Testis (tissue), 3 donors: ENCODE results near the gene HORMAD2. TPM values are rescaled to one million over a fixed set of nuclear protein-coding genes. Genes with fewer than 3 reads are reported as not detected.

ENCODE experiments used
- DNase-seq: peaks from one replicate; pipeline ENCODE4 v3.0.0-alpha.2; 2019
- H3K27ac ChIP-seq, 2 donors: fragments of 200-600 bp; sonication (generic); one replicate each; pipeline ENCODE4 v1.5.1; 2019
- H3K27me3 ChIP-seq: fragments of 200-600 bp; sonication (generic); one replicate; pipeline ENCODE4 v1.5.1; 2019
- H3K36me3 ChIP-seq: fragments of 200-600 bp; sonication (generic); one replicate; pipeline ENCODE4 v1.5.1; 2017; ENCODE audit warnings: low read depth; ENCODE audit errors: missing control alignments
- H3K4me1 ChIP-seq: fragments of 200-600 bp; sonication (generic); one replicate; pipeline ENCODE4 v1.5.1; 2019
- H3K4me3 ChIP-seq, 2 donors: fragments of 200-600 bp; sonication (generic); one replicate each; pipeline ENCODE4 v1.5.1; 2017 to 2019
- H3K9me3 ChIP-seq: fragments of 200-600 bp; sonication (generic); one replicate; pipeline ENCODE4 v1.5.1; 2017
- CTCF ChIP-seq, 3 experiments: fragments of 450-650 bp in 2 of 3; fragments of 200-600 bp in 1 of 3; sonication (generic) in 1 of 3; IDR thresholded peaks; one replicate each; pipeline ENCODE4 v1.5.1; 2016 to 2019; ENCODE audit warnings: antibody characterized with exemption in 3 of 3, mild to moderate bottlenecking in 2 of 3, moderate library complexity in 1 of 3
- POLR2A ChIP-seq: fragments of 450-650 bp; IDR thresholded peaks from one replicate; pipeline ENCODE4 v1.6.1; 2017; ENCODE audit warnings: antibody characterized with exemption, mild to moderate bottlenecking, moderate library complexity
- WGBS, 2 donors: methylation state at CpG; one replicate each; pipeline ENCODE4 v1.1.5; 2018; 5-methylcytosine and 5-hydroxymethylcytosine counted together
- intact Hi-C: fragments of 100-400 bp; cut with DNase I; formaldehyde crosslinking; loops from one replicate; pipeline ENCODE4 v1.15.1; 2023; ENCODE audit warnings: low total_unique reads
- polyA plus RNA-seq: library from polyadenylated mRNA; stranded (reverse); fragments of 350-450 nt; fragmentation: Illumina TruSeq; extraction: RNeasy Lipid Tissue Mini Kit (QIAGEN cat#74804); gene quantifications from one replicate; pipeline ENCODE4 v1.2.3, GENCODE V29; 2014; ENCODE audit warnings: low read depth, low replicate concordance; ENCODE audit not compliant: insufficient read depth
- total RNA-seq, 2 donors: library from RNA; depleted of rRNA; stranded (reverse); fragments of >200 nt; gene quantifications; one replicate each; pipeline ENCODE4 v1.2.3, GENCODE V29; 2016

Gene HORMAD2
- total and polyA plus RNA-seq, 3 donors from 2014 or later: 14.7 to 45.2 (median 24.2) TPM

- WGBS, 2 donors: 93 to 96% methylated on average over 2 of the region's 2 CpGs
- TF ChIP-seq CTCF (IDR thresholded peaks at IDR 0.05): no peak
- TF ChIP-seq POLR2A: no peak
- Histone ChIP-seq H3K4me3 (no peak overlapping the region), H3K4me1 (no peaks in the 10 kb centered on the region), H3K27ac (no peak overlapping the region), H3K27me3 (no peaks in the 10 kb centered on the region), H3K36me3 (no peaks in the 10 kb centered on the region), H3K9me3 (no peaks in the 10 kb centered on the region)
- no peak for DNase-seq
- intact Hi-C loops: no loop called here
Measured at GRCh38 chr22:30041881-30042280, 38.4 kb upstream of the HORMAD2 start.

GRCh38 chr22:30043161-30043560, 37.1 kb upstream of the HORMAD2 start:
- TF ChIP-seq POLR2A: no peak
- no peak for TF ChIP-seq CTCF (IDR thresholded peaks at IDR 0.05)
- WGBS, 2 donors: 35 to 47% methylated on average over 4 of the region's 4 CpGs
- H3K27me3 ChIP-seq: no peaks in the 10 kb centered on the region
- no peaks in the 10 kb centered on the region for H3K9me3 ChIP-seq
- H3K4me3 ChIP-seq: no peak overlapping the region
- no peaks in the 10 kb centered on the region for H3K4me1 ChIP-seq
- intact Hi-C loops: no loop called here
- no peak for DNase-seq
- no peak overlapping the region for H3K27ac ChIP-seq
- no peaks in the 10 kb centered on the region for H3K36me3 ChIP-seq

- DNase-seq: no peak
- no peak for TF ChIP-seq CTCF (IDR thresholded peaks at IDR 0.05)
- no peak for TF ChIP-seq POLR2A
- Histone ChIP-seq H3K4me3 (no peak overlapping the region), H3K9me3 (no peaks in the 10 kb centered on the region), H3K27ac (no peak overlapping the region), H3K36me3 (no peaks in the 10 kb centered on the region), H3K4me1 (no peaks in the 10 kb centered on the region), H3K27me3 (no peaks in the 10 kb centered on the region)
- intact Hi-C loops: no loop called here
- 51 to 52% methylated on average over 3 of the region's 3 CpGs for WGBS, 2 donors
Measured at GRCh38 chr22:30044369-30044768, 35.9 kb upstream of the HORMAD2 start.

- no peaks in the 10 kb centered on the region for H3K36me3 ChIP-seq
- TF ChIP-seq CTCF (IDR thresholded peaks at IDR 0.05) (no peak), POLR2A (no peak)
- H3K27me3 ChIP-seq: no peaks in the 10 kb centered on the region
- H3K9me3 ChIP-seq: no peaks in the 10 kb centered on the region
- intact Hi-C loops: no loop called here
- no peak overlapping the region for H3K27ac ChIP-seq
- DNase-seq: no peak
- no peak overlapping the region for H3K4me3 ChIP-seq
- 94% methylated on average over 4 of the region's 4 CpGs for WGBS, 2 donors
- H3K4me1 ChIP-seq: no peaks in the 10 kb centered on the region
Measured at GRCh38 chr22:30044881-30045493, 35.3 kb upstream of the HORMAD2 start.

- Histone ChIP-seq H3K36me3 (no peaks in the 10 kb centered on the region), H3K27ac (no peak overlapping the region), H3K27me3 (no peaks in the 10 kb centered on the region), H3K4me1 (no peaks in the 10 kb centered on the region), H3K9me3 (no peaks in the 10 kb centered on the region), H3K4me3 (no peak overlapping the region)
- no peak for TF ChIP-seq CTCF (IDR thresholded peaks at IDR 0.05)
- TF ChIP-seq POLR2A: no peak
- WGBS, 2 donors: 79 to 88% methylated on average over 4 of the region's 4 CpGs
- intact Hi-C loops: no loop called here
- no peak for DNase-seq
Measured at GRCh38 chr22:30045494-30045887, 34.8 kb upstream of the HORMAD2 start.
